ENCODE results near the gene ADGRF4.

DNA sequence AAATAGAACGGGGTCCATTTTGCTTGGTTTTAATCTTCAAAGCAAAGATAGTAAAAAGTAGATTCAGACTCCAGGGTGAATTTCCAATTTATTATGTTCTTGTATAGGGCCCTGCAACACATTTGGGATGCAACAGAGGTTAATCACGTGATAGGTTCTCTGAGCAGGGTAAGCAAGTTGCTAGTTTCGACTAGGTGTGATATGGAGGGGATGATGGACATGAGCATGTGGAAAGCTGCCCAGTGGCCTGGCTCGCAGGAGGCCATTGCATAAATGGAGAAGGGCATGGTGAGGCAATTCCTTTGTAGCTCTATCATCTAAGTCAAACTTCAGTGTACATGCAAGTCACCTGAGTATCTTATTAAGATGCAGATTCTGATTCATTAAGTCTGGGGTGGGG is 17.7 kb upstream of the ADGRF4 start:
- TF ChIP-seq, protein P1, sequence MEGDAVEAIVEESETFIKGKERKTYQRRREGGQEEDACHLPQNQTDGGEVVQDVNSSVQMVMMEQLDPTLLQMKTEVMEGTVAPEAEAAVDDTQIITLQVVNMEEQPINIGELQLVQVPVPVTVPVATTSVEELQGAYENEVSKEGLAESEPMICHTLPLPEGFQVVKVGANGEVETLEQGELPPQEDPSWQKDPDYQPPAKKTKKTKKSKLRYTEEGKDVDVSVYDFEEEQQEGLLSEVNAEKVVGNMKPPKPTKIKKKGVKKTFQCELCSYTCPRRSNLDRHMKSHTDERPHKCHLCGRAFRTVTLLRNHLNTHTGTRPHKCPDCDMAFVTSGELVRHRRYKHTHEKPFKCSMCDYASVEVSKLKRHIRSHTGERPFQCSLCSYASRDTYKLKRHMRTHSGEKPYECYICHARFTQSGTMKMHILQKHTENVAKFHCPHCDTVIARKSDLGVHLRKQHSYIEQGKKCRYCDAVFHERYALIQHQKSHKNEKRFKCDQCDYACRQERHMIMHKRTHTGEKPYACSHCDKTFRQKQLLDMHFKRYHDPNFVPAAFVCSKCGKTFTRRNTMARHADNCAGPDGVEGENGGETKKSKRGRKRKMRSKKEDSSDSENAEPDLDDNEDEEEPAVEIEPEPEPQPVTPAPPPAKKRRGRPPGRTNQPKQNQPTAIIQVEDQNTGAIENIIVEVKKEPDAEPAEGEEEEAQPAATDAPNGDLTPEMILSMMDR (IDR thresholded peaks at IDR 0.05): no peak
- TF ChIP-seq ZFX (IDR thresholded peaks at IDR 0.05; ENCODE audit: borderline replicate concordance): no peak

All from 22Rv1 (cell line).